ES-I3 (cell line): Measurements from ENCODE around the gene OR56B4.
"Not testable (repeated sequence)": the region's sequence is repeated elsewhere in the genome, so short reads cannot be mapped to it uniquely, and the experiment has no call there.

Source experiments
- H3K36me3 ChIP-seq: 2 replicates; pipeline ENCODE4 v1.6.1; 2013; ENCODE audit warnings: mild to moderate bottlenecking, low read length, control low read depth, moderate library complexity; ENCODE audit not compliant: insufficient read depth
- H3K4me1 ChIP-seq: 2 replicates; pipeline ENCODE4 v1.6.1; 2013; ENCODE audit warnings: mild to moderate bottlenecking, control low read depth, low read length; ENCODE audit not compliant: insufficient read depth
- H3K9ac ChIP-seq: 2 replicates; pipeline ENCODE4 v1.6.1; 2013; ENCODE audit warnings: low read depth, mild to moderate bottlenecking, low read length, moderate library complexity
- H3K9me3 ChIP-seq: 2 replicates; pipeline ENCODE4 v1.6.1; 2013; ENCODE audit warnings: mild to moderate bottlenecking, low read length, moderate library complexity; ENCODE audit not compliant: control insufficient read depth, insufficient read depth

The OR56B4 gene

GRCh38 chr11:6116638-6117037, 9.2 kb downstream of the OR56B4 start:
- Histone ChIP-seq H3K9me3 (no peaks in the 10 kb centered on the region), H3K9ac (no peak overlapping the region), H3K4me1 (no peaks in the 10 kb centered on the region), H3K36me3 (no peaks in the 10 kb centered on the region)

GRCh38 chr11:6124245-6124644, 16.8 kb downstream of the OR56B4 start:
- H3K9me3 ChIP-seq: no peaks in the 10 kb centered on the region
- no peaks in the 10 kb centered on the region for H3K4me1 ChIP-seq
- H3K9ac ChIP-seq: no peak overlapping the region
- no peaks in the 10 kb centered on the region for H3K36me3 ChIP-seq

GRCh38 chr11:6127881-6128280, 20.4 kb downstream of the OR56B4 start:
- H3K9ac ChIP-seq: no peak overlapping the region
- no peaks in the 10 kb centered on the region for H3K4me1 ChIP-seq
- H3K36me3 ChIP-seq: no peaks in the 10 kb centered on the region
- no peaks in the 10 kb centered on the region for H3K9me3 ChIP-seq

GRCh38 chr11:6129011-6129410, 21.5 kb downstream of the OR56B4 start:
- Histone ChIP-seq H3K9me3 (no peaks in the 10 kb centered on the region), H3K4me1 (no peaks in the 10 kb centered on the region), H3K9ac (no peak overlapping the region), H3K36me3 (no peaks in the 10 kb centered on the region)

DNA sequence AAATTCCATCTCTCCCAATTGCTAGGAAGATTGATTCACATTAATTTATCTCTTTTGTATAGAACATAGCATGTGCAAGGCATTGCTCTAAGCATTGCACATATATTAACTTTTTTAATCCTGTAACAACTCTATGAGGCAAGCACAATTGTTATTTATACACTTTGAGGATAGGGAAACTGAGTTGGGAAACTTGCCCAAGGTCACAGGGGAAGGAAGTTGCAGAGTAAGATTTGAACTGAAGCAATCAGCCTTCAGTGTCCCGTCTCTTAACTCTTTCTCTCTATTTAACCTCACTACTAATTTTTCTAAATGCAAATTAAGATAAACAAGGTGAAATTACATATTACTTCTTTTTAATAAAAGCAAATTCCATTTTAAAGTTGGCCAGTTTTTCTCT, 22.2 kb downstream of the OR56B4 start:
- Histone ChIP-seq H3K36me3 (no peaks in the 10 kb centered on the region), H3K9ac (no peak overlapping the region), H3K4me1 (no peaks in the 10 kb centered on the region), H3K9me3 (no peaks in the 10 kb centered on the region)

DNA sequence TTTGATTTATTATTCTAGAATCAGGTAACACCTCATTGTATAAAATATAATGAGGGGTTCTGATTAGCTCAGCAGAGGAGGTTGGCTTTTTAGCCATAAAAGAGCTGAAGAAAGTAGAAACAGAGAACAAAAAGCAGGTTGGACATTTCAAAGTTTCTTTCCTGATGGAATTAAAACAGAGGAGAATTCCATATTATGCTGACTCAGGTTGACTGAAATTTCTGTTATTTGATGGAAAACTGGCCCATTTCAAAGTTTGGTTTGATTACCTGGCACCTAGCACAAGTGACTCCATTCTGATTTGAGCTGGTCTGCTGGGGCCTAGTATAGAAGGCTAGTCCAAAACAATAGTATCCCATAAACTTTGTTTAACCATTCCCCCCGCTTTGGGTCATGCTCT, 24.9 kb downstream of the OR56B4 start:
- no peak overlapping the region for H3K9ac ChIP-seq
- H3K4me1 ChIP-seq: no peaks in the 10 kb centered on the region
- no peaks in the 10 kb centered on the region for H3K36me3 ChIP-seq
- H3K9me3 ChIP-seq: no peaks in the 10 kb centered on the region

- not testable (repeated sequence) for H3K36me3 ChIP-seq, H3K4me1 ChIP-seq, H3K9me3 ChIP-seq, H3K9ac ChIP-seq
Observed at GRCh38 chr11:6135936-6136335, 28.5 kb downstream of the OR56B4 start.

DNA sequence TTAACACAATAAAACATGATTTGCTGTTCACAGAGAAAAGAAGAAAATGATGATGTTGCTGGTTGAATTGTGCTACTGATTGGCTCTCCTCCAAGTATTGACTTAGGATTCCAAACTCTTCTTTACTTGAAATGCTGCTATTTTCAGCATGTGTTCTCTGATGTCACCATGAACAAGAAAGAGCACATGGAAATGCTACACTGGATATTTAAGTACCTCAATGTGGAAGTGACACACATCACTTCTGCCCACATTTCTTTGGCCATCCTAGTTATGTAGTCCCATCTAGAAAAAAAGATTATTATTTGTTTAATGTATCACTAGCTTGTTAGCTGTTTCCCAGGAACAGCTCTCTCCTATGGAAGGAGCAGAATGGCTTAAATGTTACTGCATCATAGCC, 35.5 kb downstream of the OR56B4 start:
- no peaks in the 10 kb centered on the region for H3K4me1 ChIP-seq
- H3K9me3 ChIP-seq: no peaks in the 10 kb centered on the region
- peak overlapping the region; percentile 59; the same call in 1 of the 2 replicates for H3K9ac ChIP-seq
- no peaks in the 10 kb centered on the region for H3K36me3 ChIP-seq

- H3K4me1 ChIP-seq, H3K36me3 ChIP-seq, H3K9me3 ChIP-seq: not testable (repeated sequence)
- H3K9ac ChIP-seq: peak overlapping the region; percentile 59
Observed at GRCh38 chr11:6143737-6144136, 36.3 kb downstream of the OR56B4 start.

GRCh38 chr11:6151117-6151516, 43.6 kb downstream of the OR56B4 start:
- Histone ChIP-seq H3K36me3 (no peaks in the 10 kb centered on the region), H3K9me3 (no peaks in the 10 kb centered on the region), H3K9ac (no peak overlapping the region)

GRCh38 chr11:6152126-6152525, 44.6 kb downstream of the OR56B4 start:
- H3K36me3 ChIP-seq: no peaks in the 10 kb centered on the region
- no peaks in the 10 kb centered on the region for H3K9me3 ChIP-seq
- peaks cover 8% of the 10 kb centered on the region for H3K4me1 ChIP-seq
- no peak overlapping the region for H3K9ac ChIP-seq

More at GRCh38 chr11:6151117-6151516, 43.6 kb downstream of the OR56B4 start:
- no peaks in the 10 kb centered on the region for H3K4me1 ChIP-seq

- Histone ChIP-seq H3K9ac (no peak overlapping the region; the same call in 1 of the 2 replicates), H3K9me3 (no peaks in the 10 kb centered on the region), H3K36me3 (no peaks in the 10 kb centered on the region), H3K4me1 (peaks cover 12% of the 10 kb centered on the region)
Observed at GRCh38 chr11:6156628-6157359, 49.3 kb downstream of the OR56B4 start.
